NCI-H1048 (cell line): ENCODE results near the gene NOX3.
"Not testable (repeated sequence)": the region's sequence is repeated elsewhere in the genome, so short reads cannot be mapped to it uniquely, and the experiment has no call there.

ENCODE experiments used
- DNase-seq: peaks from one replicate; lab custom pipeline; 2025; lab: John Stamatoyannopoulos, UW

The NOX3 gene

GRCh38 chr6:155466539-155466938 is 10.9 kb upstream of the NOX3 start:
- no peak for DNase-seq

- no peak for DNase-seq
Observed at GRCh38 chr6:155461556-155461955, 5.9 kb upstream of the NOX3 start.

- DNase-seq = no peak
Observed at GRCh38 chr6:155454471-155454870, 1.2 kb downstream of the NOX3 start.

GRCh38 chr6:155454008-155454407 is 1.6 kb downstream of the NOX3 start:
- no peak for DNase-seq

- DNase-seq = no peak
Observed at GRCh38 chr6:155452576-155452975, 3.1 kb downstream of the NOX3 start.

- DNase-seq = not testable (repeated sequence)
Observed at GRCh38 chr6:155451530-155451929, 4.1 kb downstream of the NOX3 start.

GRCh38 chr6:155450240-155450581 is 5.4 kb downstream of the NOX3 start:
- no peak for DNase-seq

GRCh38 chr6:155449450-155450239 is 6.0 kb downstream of the NOX3 start:
- no peak for DNase-seq

- no peak for DNase-seq
Observed at GRCh38 chr6:155448668-155449449, 6.8 kb downstream of the NOX3 start.

- DNase-seq = no peak
Observed at GRCh38 chr6:155447949-155448348, 7.7 kb downstream of the NOX3 start.

- DNase-seq = no peak
Observed at GRCh38 chr6:155444952-155445903, 10.4 kb downstream of the NOX3 start.

- no peak for DNase-seq
Observed at GRCh38 chr6:155444120-155444917, 11.3 kb downstream of the NOX3 start.

GRCh38 chr6:155443168-155443567 is 12.5 kb downstream of the NOX3 start:
- DNase-seq = no peak

- no peak for DNase-seq
Observed at GRCh38 chr6:155442562-155442961, 13.1 kb downstream of the NOX3 start.

- no peak for DNase-seq
Observed at GRCh38 chr6:155441112-155441465, 14.6 kb downstream of the NOX3 start.

GRCh38 chr6:155440398-155441111 is 15.1 kb downstream of the NOX3 start:
- no peak for DNase-seq

GRCh38 chr6:155439376-155439775 is 16.3 kb downstream of the NOX3 start:
- no peak for DNase-seq

GRCh38 chr6:155436981-155437749 is 18.5 kb downstream of the NOX3 start:
- no peak for DNase-seq

GRCh38 chr6:155434829-155435423 is 20.7 kb downstream of the NOX3 start:
- no peak for DNase-seq

GRCh38 chr6:155434096-155434495 is 21.5 kb downstream of the NOX3 start:
- DNase-seq = no peak
